ENCODE measurements around the gene EPB42. TPM values are rescaled to one million over a fixed set of nuclear protein-coding genes. Genes with fewer than 3 reads are reported as not detected.

EPB42 gene
- total RNA-seq, 1 experiment from 2014 or later: 0.10 TPM

DNA sequence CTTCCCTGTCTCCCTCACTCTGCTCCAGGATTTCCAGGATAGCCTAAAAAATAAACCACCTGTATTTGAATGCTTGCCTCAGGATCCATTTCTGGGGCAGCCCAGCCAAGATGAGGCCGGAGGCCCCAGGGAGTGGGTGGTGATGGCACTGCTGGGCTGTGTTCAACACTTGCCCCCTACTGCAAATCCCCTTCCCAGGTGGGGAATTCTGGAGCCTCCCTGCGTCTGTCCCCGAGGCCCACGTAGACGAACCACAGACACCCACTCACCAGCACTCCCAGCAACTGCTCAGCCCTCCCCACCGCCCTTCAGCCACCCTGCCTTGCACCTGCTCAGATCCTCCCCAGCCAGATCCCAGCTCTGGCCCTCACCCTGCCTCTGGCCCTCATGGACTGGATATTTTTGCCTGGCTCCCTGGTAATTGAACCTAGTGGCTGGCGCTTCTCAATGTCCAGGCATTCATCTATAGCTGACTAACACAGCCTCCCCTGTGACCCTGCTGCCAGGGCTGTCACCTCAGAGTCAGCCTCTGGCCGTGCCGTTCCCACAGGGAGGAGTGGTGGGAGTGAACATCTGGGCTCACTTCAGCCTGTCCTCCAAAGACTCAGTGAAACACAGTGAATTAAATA is 17.1 kb upstream of the EPB42 start:
- in situ Hi-C loops (cut with HindIII; ENCODE audit: low pct_unique_long_range_greater_than_20kb, low sequenced_read_pairs) (no loop called here), intact Hi-C loops (cut with micrococcal nuclease; ENCODE audit: unreplicated experiment) (no loop called here)
- H3K27me3 ChIP-seq (ENCODE audit: control insufficient read depth, insufficient read depth, low read length): 0 out of 2 replicates have a peak, but pooled peaks cover 5% of the 10 kb centered on the region
- no peaks in the 10 kb centered on the region for H3K4me1 ChIP-seq (ENCODE audit: control insufficient read depth, insufficient read depth, low read length)
- DNase-seq (ENCODE audit: low read depth, low spot score) (no peak), ATAC-seq (no peak)
- ChIA-PET CTCF (no interaction called here), POLR2A (no interaction called here)
- H3K4me3 ChIP-seq (ENCODE audit: low read depth in 2 of 2, low read length in 2 of 2): no peak overlapping the region
- no peaks in the 10 kb centered on the region for H3K9me3 ChIP-seq (ENCODE audit: control insufficient read depth, insufficient read depth, low read depth, low read length)
- BruUV-seq (replicated peaks): no TSS peak
- H3K36me3 ChIP-seq (ENCODE audit: control insufficient read depth, insufficient read depth, low read length): no peaks in the 10 kb centered on the region
- TF ChIP-seq, protein P1, sequence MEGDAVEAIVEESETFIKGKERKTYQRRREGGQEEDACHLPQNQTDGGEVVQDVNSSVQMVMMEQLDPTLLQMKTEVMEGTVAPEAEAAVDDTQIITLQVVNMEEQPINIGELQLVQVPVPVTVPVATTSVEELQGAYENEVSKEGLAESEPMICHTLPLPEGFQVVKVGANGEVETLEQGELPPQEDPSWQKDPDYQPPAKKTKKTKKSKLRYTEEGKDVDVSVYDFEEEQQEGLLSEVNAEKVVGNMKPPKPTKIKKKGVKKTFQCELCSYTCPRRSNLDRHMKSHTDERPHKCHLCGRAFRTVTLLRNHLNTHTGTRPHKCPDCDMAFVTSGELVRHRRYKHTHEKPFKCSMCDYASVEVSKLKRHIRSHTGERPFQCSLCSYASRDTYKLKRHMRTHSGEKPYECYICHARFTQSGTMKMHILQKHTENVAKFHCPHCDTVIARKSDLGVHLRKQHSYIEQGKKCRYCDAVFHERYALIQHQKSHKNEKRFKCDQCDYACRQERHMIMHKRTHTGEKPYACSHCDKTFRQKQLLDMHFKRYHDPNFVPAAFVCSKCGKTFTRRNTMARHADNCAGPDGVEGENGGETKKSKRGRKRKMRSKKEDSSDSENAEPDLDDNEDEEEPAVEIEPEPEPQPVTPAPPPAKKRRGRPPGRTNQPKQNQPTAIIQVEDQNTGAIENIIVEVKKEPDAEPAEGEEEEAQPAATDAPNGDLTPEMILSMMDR (IDR thresholded peaks at IDR 0.05): no peak
- TF ChIP-seq SIN3A (IDR thresholded peaks at IDR 0.05; ENCODE audit: borderline replicate concordance, insufficient read depth, low read depth, low read length): no peak
- TF ChIP-seq, protein P2, sequence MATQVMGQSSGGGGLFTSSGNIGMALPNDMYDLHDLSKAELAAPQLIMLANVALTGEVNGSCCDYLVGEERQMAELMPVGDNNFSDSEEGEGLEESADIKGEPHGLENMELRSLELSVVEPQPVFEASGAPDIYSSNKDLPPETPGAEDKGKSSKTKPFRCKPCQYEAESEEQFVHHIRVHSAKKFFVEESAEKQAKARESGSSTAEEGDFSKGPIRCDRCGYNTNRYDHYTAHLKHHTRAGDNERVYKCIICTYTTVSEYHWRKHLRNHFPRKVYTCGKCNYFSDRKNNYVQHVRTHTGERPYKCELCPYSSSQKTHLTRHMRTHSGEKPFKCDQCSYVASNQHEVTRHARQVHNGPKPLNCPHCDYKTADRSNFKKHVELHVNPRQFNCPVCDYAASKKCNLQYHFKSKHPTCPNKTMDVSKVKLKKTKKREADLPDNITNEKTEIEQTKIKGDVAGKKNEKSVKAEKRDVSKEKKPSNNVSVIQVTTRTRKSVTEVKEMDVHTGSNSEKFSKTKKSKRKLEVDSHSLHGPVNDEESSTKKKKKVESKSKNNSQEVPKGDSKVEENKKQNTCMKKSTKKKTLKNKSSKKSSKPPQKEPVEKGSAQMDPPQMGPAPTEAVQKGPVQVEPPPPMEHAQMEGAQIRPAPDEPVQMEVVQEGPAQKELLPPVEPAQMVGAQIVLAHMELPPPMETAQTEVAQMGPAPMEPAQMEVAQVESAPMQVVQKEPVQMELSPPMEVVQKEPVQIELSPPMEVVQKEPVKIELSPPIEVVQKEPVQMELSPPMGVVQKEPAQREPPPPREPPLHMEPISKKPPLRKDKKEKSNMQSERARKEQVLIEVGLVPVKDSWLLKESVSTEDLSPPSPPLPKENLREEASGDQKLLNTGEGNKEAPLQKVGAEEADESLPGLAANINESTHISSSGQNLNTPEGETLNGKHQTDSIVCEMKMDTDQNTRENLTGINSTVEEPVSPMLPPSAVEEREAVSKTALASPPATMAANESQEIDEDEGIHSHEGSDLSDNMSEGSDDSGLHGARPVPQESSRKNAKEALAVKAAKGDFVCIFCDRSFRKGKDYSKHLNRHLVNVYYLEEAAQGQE (IDR thresholded peaks at IDR 0.05; ENCODE audit: insufficient read depth in 1 of 2, low read depth in 2 of 2, low read length in 1 of 2): no peak
- TF ChIP-seq POLR2AphosphoS5 (IDR thresholded peaks at IDR 0.05; ENCODE audit: low read depth, low read length): no peak
- no peak for TF ChIP-seq TCF7L2 (IDR thresholded peaks at IDR 0.05; ENCODE audit: low read depth, low read length)
- no peak overlapping the region for H3K27ac ChIP-seq (ENCODE audit: low read length)

DNA sequence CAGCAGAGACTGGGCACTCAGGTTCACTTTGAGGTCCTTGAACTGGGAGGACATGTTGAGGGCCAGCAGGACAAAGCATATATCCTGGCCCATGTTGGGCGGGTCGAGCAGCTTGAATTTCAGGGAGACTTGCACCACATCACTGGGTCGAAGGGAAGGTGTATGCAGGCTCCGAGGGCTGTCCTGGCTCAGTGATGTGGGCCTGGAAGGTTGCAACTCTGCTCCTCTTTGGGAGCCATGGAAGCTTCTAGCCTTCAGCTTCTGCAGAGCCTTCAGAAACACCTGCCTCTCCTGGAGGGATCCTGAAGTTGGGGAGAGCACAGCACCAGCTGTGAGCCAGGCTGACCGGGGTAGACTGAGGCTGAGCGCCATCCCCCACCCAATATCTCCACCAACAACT is 14.7 kb upstream of the EPB42 start:
- intact Hi-C loops (cut with micrococcal nuclease; ENCODE audit: unreplicated experiment) (no loop called here), in situ Hi-C loops (cut with HindIII; ENCODE audit: low pct_unique_long_range_greater_than_20kb, low sequenced_read_pairs) (no loop called here)
- no TSS peak for BruUV-seq (replicated peaks)
- CTCF ChIA-PET: no interaction called here
- no peaks in the 10 kb centered on the region for H3K27me3 ChIP-seq (ENCODE audit: control insufficient read depth, insufficient read depth, low read length)
- no peak overlapping the region for H3K27ac ChIP-seq (ENCODE audit: low read length)
- H3K4me1 ChIP-seq (ENCODE audit: control insufficient read depth, insufficient read depth, low read length): no peaks in the 10 kb centered on the region
- DNase-seq (ENCODE audit: low read depth, low spot score) (no peak), ATAC-seq (no peak)
- no peak overlapping the region for H3K4me3 ChIP-seq (ENCODE audit: low read depth in 2 of 2, low read length in 2 of 2)
- POLR2A ChIA-PET: interaction anchor here (0.6 kb wide), 2 partner anchors 43 to 687 kb away, joined by 4 read pairs; no protein-coding TSS in a partner anchor
- TF ChIP-seq POLR2AphosphoS5 (IDR thresholded peaks at IDR 0.05; ENCODE audit: low read depth, low read length): no peak
- TF ChIP-seq, protein P1 (IDR thresholded peaks at IDR 0.05): no peak
- no peak for TF ChIP-seq SIN3A (IDR thresholded peaks at IDR 0.05; ENCODE audit: borderline replicate concordance, insufficient read depth, low read depth, low read length)
- no peak for TF ChIP-seq TCF7L2 (IDR thresholded peaks at IDR 0.05; ENCODE audit: low read depth, low read length)
- TF ChIP-seq, protein P2 (IDR thresholded peaks at IDR 0.05; ENCODE audit: insufficient read depth in 1 of 2, low read depth in 2 of 2, low read length in 1 of 2): no peak
- no peaks in the 10 kb centered on the region for H3K36me3 ChIP-seq (ENCODE audit: control insufficient read depth, insufficient read depth, low read length)
- no peaks in the 10 kb centered on the region for H3K9me3 ChIP-seq (ENCODE audit: control insufficient read depth, insufficient read depth, low read depth, low read length)
